K562 (cell line): ENCODE measurements around the gene KPNA1. TPM values are rescaled to one million over a fixed set of nuclear protein-coding genes. Genes with fewer than 3 reads are reported as not detected.

Experiments
- ARID1B ChIP-seq: fragments of 450-650 bp; IDR thresholded peaks from 2 replicates; pipeline ENCODE4 v1.6.1; 2016; ENCODE audit warnings: antibody characterized with exemption, mild to moderate bottlenecking, inconsistent platforms
- CBFB ChIP-seq: sonication (generic); formaldehyde crosslinking; IDR thresholded peaks from 2 replicates; pipeline ENCODE4 v1.4.0; 2020; ENCODE audit warnings: mild to moderate bottlenecking, missing genetic modification reagents
- COPS2 ChIP-seq: fragments of 450-650 bp; conservative IDR thresholded peaks from 2 replicates; pipeline ENCODE4 v1.6.1; 2016; ENCODE audit warnings: mild to moderate bottlenecking, moderate library complexity
- KDM1A ChIP-seq, 2 experiments: fragments of 450-650 bp; IDR thresholded peaks; 2 replicates each; pipeline ENCODE4 v1.6.1; 2016; ENCODE audit warnings: mild to moderate bottlenecking in 2 of 2
- TEAD4 ChIP-seq, 2 experiments: sonication (generic) in 1 of 2; formaldehyde crosslinking in 1 of 2; IDR thresholded peaks; 2 replicates each; pipeline versions ENCODE4 v1.6.1 to v1.8.0; 2012 to 2022; ENCODE audit warnings: borderline replicate concordance in 1 of 2, inconsistent platforms in 1 of 2, low read length in 1 of 2, mild to moderate bottlenecking in 1 of 2, missing genetic modification reagents in 1 of 2
- polyA plus RNA-seq, 8 experiments: library from polyadenylated mRNA; depleted of rRNA in 4 of 8; stranded (reverse) in 5 of 8; unstranded in 3 of 8; fragments of >200 nt; fragmentation: Nextera tagmentation in 2 of 8; fragmentation: Illumina TruSeq in 1 of 8; extraction: Ambion mirVana in 2 of 8; extraction: Trizol in 1 of 8; gene quantifications; 2 replicates each; pipeline versions ENCODE4 v1.2.1 to v1.2.3, GENCODE V29; 2011 to 2014; ENCODE audit warnings: inconsistent platforms in 1 of 8, missing spikeins in 1 of 8
- total RNA-seq, 7 experiments: library from RNA; depleted of rRNA in 6 of 7; stranded (reverse); fragments of >200 nt in 6 of 7; fragmentation: Illumina TruSeq in 2 of 7; extraction: Trizol in 2 of 7; gene quantifications; 2 replicates each; pipeline versions ENCODE4 v1.2.1 to v1.2.3, GENCODE V29; 2011 to 2021; ENCODE audit warnings: low replicate concordance in 1 of 7
- TF ChIP-seq, protein P1 (sequence below): fragments of 250-450 bp; sonication (Bioruptor Pico); IDR thresholded peaks from 2 replicates; pipeline ENCODE4 v1.4.0; 2020

KPNA1 gene
- total and polyA plus RNA-seq, 9 of the 15 experiments (the other 6 are each of a cell fraction or from before 2014, with no cell fraction given), result 9.3 to 53.8 (median 33.5) TPM

DNA sequence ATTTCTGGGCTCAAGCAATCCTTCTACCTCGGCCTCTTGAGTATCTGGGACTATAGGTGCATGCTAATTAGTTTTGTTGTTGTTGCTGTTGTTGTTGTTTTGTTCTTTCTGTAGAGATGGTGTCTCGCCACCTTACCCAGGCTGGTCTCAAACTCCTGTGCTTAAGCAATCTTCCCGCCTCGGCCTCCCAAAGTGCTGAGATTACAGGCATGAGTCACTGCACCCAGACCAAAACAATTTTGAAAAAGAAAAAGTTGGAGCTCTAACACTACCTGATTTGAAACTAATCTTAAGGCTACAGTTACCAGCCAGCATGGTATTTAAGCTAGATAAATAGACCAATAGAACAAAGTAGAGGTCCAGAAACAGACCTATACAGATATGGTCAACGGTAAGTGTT, 29.8 kb downstream of the KPNA1 start (continued):
- peak; percentile 90 to 92 for TF ChIP-seq KDM1A (IDR thresholded peaks at IDR 0.05)
- TF ChIP-seq, protein P1, sequence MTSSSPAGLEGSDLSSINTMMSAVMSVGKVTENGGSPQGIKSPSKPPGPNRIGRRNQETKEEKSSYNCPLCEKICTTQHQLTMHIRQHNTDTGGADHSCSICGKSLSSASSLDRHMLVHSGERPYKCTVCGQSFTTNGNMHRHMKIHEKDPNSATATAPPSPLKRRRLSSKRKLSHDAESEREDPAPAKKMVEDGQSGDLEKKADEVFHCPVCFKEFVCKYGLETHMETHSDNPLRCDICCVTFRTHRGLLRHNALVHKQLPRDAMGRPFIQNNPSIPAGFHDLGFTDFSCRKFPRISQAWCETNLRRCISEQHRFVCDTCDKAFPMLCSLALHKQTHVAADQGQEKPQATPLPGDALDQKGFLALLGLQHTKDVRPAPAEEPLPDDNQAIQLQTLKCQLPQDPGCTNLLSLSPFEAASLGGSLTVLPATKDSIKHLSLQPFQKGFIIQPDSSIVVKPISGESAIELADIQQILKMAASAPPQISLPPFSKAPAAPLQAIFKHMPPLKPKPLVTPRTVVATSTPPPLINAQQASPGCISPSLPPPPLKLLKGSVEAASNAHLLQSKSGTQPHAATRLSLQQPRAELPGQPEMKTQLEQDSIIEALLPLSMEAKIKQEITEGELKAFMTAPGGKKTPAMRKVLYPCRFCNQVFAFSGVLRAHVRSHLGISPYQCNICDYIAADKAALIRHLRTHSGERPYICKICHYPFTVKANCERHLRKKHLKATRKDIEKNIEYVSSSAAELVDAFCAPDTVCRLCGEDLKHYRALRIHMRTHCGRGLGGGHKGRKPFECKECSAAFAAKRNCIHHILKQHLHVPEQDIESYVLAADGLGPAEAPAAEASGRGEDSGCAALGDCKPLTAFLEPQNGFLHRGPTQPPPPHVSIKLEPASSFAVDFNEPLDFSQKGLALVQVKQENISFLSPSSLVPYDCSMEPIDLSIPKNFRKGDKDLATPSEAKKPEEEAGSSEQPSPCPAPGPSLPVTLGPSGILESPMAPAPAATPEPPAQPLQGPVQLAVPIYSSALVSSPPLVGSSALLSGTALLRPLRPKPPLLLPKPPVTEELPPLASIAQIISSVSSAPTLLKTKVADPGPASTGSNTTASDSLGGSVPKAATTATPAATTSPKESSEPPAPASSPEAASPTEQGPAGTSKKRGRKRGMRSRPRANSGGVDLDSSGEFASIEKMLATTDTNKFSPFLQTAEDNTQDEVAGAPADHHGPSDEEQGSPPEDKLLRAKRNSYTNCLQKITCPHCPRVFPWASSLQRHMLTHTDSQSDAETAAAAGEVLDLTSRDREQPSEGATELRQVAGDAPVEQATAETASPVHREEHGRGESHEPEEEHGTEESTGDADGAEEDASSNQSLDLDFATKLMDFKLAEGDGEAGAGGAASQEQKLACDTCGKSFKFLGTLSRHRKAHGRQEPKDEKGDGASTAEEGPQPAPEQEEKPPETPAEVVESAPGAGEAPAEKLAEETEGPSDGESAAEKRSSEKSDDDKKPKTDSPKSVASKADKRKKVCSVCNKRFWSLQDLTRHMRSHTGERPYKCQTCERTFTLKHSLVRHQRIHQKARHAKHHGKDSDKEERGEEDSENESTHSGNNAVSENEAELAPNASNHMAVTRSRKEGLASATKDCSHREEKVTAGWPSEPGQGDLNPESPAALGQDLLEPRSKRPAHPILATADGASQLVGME, result no peak
- TF ChIP-seq COPS2, result no peak
- no peak for TF ChIP-seq CBFB (CRISPR knock-in tag)
- peak; percentile 71 for TF ChIP-seq ARID1B
- peak; percentile 16; the same call in 1 of the 2 replicates for TF ChIP-seq TEAD4 (IDR thresholded peaks at IDR 0.05; ENCODE audit: low read length)
- no peak for TF ChIP-seq TEAD4 (CRISPR knock-in tag; IDR thresholded peaks at IDR 0.05; ENCODE audit: borderline replicate concordance)
- TF ChIP-seq, all 486 proteins: peak for 22
